ENCODE results near the gene PRSS53. TPM values are rescaled to one million over a fixed set of nuclear protein-coding genes. Genes with fewer than 3 reads are reported as not detected.

The PRSS53 gene
- total RNA-seq, 2 donors from 2014 or later, result 2.5 TPM

DNA sequence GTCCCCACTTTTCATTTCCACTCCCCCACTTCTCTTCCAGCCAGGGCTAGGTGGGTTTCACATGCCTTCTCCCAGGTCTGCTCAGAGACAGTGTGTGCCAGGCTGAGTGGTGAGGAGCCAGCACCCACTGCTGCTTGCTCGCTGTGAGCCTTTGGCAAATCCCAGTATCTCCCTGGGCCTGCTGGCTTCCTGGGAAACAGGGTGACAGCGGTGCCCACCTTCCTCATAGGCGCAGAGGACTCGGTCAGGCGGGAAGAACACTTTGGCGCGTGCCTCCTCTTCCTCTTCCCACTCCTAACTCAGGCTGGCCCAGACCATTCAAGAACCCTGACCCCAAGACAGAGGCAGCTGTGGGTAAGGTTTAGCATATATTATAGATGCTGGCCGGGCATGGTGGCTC is 456 bp upstream of the PRSS53 start:
- Histone ChIP-seq H3K27ac (no peak overlapping the region), H3K9me3 (no peaks in the 10 kb centered on the region), H3K27me3 (replicated peaks; ENCODE audit: insufficient read depth) (no peaks in the 10 kb centered on the region), H3K4me3 (no peak overlapping the region), H3K4me1 (replicated peaks) (no peaks in the 10 kb centered on the region), H3K36me3 (peaks cover 0 to 6% of the 10 kb centered on the region in 2 donors)
- no peak for DNase-seq (ENCODE audit: low spot score)
- TF ChIP-seq, protein P1, sequence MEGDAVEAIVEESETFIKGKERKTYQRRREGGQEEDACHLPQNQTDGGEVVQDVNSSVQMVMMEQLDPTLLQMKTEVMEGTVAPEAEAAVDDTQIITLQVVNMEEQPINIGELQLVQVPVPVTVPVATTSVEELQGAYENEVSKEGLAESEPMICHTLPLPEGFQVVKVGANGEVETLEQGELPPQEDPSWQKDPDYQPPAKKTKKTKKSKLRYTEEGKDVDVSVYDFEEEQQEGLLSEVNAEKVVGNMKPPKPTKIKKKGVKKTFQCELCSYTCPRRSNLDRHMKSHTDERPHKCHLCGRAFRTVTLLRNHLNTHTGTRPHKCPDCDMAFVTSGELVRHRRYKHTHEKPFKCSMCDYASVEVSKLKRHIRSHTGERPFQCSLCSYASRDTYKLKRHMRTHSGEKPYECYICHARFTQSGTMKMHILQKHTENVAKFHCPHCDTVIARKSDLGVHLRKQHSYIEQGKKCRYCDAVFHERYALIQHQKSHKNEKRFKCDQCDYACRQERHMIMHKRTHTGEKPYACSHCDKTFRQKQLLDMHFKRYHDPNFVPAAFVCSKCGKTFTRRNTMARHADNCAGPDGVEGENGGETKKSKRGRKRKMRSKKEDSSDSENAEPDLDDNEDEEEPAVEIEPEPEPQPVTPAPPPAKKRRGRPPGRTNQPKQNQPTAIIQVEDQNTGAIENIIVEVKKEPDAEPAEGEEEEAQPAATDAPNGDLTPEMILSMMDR (IDR thresholded peaks at IDR 0.05), result no peak
- TF ChIP-seq POLR2A (IDR thresholded peaks at IDR 0.05) (no peak), POLR2AphosphoS5 (IDR thresholded peaks at IDR 0.05) (no peak)
- intact Hi-C loops (cut with DNase I), result no loop called here
- 97% methylated on average over 8 of the region's 8 CpGs for WGBS

DNA sequence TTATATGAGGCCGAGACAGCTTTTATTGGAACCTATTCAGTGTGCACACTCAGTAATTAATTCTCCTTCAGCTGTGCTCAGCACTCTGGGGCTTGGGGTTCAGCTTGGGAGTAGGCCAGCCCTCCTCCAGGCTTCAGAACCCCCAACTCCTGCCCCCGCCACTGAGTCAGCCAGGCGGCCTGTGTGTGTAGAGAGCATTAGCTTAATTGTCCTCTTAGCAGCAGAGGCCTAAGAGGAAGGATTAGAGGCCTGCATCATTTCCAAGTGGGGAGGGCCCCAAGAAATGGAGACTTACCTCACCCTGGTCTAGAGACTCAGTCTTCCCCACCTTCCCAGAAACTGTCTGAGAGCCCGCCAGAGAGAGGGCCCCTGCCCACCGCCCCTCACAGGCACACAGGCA is 772 bp downstream of the PRSS53 start:
- Histone ChIP-seq H3K4me3 (no peak overlapping the region), H3K4me1 (replicated peaks) (no peaks in the 10 kb centered on the region), H3K27me3 (replicated peaks; ENCODE audit: insufficient read depth) (no peaks in the 10 kb centered on the region), H3K27ac (peak overlapping the region in 1 of 2 donors; percentile 18), H3K36me3 (peaks cover 0 to 8% of the 10 kb centered on the region in 2 donors), H3K9me3 (no peaks in the 10 kb centered on the region)
- 79% methylated on average over 5 of the region's 5 CpGs for WGBS
- no peak for DNase-seq (ENCODE audit: low spot score)
- TF ChIP-seq POLR2A (IDR thresholded peaks at IDR 0.05) (no peak), POLR2AphosphoS5 (IDR thresholded peaks at IDR 0.05) (no peak)
- TF ChIP-seq, protein P1 (IDR thresholded peaks at IDR 0.05), result no peak
- intact Hi-C loops (cut with DNase I), result no loop called here

DNA sequence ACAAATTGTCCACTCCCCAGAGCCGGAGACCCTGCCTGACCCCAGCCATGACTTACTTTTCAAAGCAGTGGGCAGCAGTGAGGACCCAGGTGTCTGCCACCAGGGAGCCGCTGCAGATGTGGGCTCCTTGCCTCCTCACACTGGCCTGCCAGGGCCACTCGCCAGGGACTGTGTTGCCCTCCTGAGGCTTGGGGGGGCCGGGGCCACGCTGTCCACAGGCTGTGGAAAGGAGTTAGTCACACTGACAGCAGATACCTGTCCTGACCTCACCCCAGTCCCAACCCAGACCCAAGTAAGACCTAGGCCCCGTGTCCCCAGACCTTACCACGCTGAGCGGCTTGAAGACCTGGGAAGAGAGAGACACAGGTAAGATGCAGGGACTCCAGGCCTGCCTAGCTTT is 1.3 kb downstream of the PRSS53 start:
- TF ChIP-seq, protein P1 (IDR thresholded peaks at IDR 0.05), result no peak
- TF ChIP-seq POLR2A (IDR thresholded peaks at IDR 0.05), result no peak
- TF ChIP-seq POLR2AphosphoS5 (IDR thresholded peaks at IDR 0.05), result no peak
- Histone ChIP-seq H3K4me1 (replicated peaks) (no peaks in the 10 kb centered on the region), H3K4me3 (no peak overlapping the region), H3K27me3 (replicated peaks; ENCODE audit: insufficient read depth) (no peaks in the 10 kb centered on the region), H3K9me3 (no peaks in the 10 kb centered on the region), H3K27ac (peak overlapping the region in 1 of 2 donors; percentile 18), H3K36me3 (peaks cover 0 to 8% of the 10 kb centered on the region in 2 donors)
- DNase-seq (ENCODE audit: low spot score), result no peak
- intact Hi-C loops (cut with DNase I), result no loop called here
- WGBS, result 91% methylated on average over 6 of the region's 8 CpGs

DNA sequence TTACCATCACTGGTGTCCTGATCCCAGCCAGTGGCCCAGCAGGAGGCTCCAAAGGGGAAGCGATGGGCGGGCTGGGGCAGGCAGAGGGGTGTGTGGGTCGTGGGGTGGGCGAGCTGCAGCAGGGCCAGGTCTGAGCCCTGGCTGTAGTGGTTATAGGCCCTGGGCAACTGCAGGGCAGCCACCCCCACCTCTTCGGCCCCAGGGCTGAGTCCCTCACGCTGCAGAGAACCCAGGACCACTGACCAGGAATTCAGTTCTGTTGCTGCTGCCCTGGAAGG is 2.2 kb downstream of the PRSS53 start:
- no peak overlapping the region for H3K27ac ChIP-seq
- TF ChIP-seq POLR2A (IDR thresholded peaks at IDR 0.05), result no peak
- TF ChIP-seq, protein P1 (IDR thresholded peaks at IDR 0.05), result no peak
- TF ChIP-seq POLR2AphosphoS5 (IDR thresholded peaks at IDR 0.05), result no peak
- H3K9me3 ChIP-seq, result no peaks in the 10 kb centered on the region
- H3K36me3 ChIP-seq, result peaks cover 0 to 8% of the 10 kb centered on the region in 2 donors
- H3K27me3 ChIP-seq (replicated peaks; ENCODE audit: insufficient read depth), result no peaks in the 10 kb centered on the region
- WGBS, result 76% methylated on average over 6 of the region's 6 CpGs
- no peaks in the 10 kb centered on the region for H3K4me1 ChIP-seq (replicated peaks)
- no peak for DNase-seq (ENCODE audit: low spot score)
- intact Hi-C loops (cut with DNase I), result no loop called here
- H3K4me3 ChIP-seq, result no peak overlapping the region

DNA sequence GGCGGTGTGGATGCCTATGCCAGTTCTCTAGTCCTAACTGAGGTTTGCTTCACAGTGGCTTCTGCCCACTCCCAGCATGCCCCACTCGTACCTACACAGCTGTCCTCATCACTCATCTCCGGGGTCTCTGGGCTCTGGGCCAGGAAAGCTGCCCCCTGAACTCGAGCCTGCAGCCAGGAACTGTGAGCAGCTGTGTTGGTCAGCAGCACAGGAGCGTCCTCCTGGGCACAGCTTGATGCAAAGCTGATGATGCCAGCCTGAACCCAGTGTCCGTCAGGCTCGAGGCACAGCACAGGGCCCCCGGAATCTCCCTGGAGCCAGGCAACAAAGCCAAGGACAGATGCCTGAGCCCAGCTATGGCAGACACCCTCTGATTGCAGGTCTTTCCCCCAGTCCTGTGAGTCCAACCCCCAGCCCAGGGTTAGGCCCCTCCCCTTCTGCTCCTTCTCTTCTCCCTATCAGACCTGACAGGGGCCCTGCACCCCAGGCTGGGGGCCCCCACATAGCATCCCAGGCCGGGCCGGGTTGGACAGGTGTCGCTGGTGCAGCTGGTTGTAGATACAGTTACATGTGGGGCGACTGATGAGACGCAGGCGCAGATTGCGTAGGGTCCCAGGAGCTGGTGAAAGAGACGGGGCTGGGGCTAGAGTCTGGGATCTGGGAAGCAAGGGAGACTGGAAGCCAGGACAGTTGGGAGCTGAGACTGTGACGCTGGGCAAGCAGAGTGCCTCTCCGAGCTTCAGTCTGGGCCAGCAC is 2.7 kb downstream of the PRSS53 start:
- 77% methylated on average over 18 of the region's 18 CpGs for WGBS
- Histone ChIP-seq H3K36me3 (peaks cover 0 to 9% of the 10 kb centered on the region in 2 donors), H3K27ac (no peak overlapping the region), H3K4me3 (no peak overlapping the region), H3K4me1 (replicated peaks) (no peaks in the 10 kb centered on the region), H3K9me3 (no peaks in the 10 kb centered on the region), H3K27me3 (replicated peaks; ENCODE audit: insufficient read depth) (no peaks in the 10 kb centered on the region)
- no peak for DNase-seq (ENCODE audit: low spot score)
- TF ChIP-seq POLR2A (IDR thresholded peaks at IDR 0.05) (no peak), POLR2AphosphoS5 (IDR thresholded peaks at IDR 0.05) (no peak)
- TF ChIP-seq, protein P1 (IDR thresholded peaks at IDR 0.05), result no peak
- intact Hi-C loops (cut with DNase I), result no loop called here
